Activated B cell treated with CpG ODN at 0.5 μM for 24 hours (primary cell): ENCODE results near the gene ADAMTSL1. TPM values are rescaled to one million over a fixed set of nuclear protein-coding genes. Genes with fewer than 3 reads are reported as not detected.

Experiments
- ATAC-seq: fragments of 200-7000 bp; cut with Tn5 transposase; one replicate; pipeline ENCODE4 v1.10.0; 2021; ENCODE audit warnings: low read depth, mild to moderate bottlenecking, moderate library complexity
- CTCF ChIA-PET: fragments of 350-600 bp; sonication (Branson Sonifier 250); formaldehyde crosslinking; loops from one replicate; lab custom pipeline; 2021; ENCODE audit warnings: antibody characterized with exemption; lab: Charles Lee
- POLR2A ChIA-PET: fragments of 350-600 bp; sonication (Branson Sonifier 250); formaldehyde crosslinking; loops from one replicate; lab custom pipeline; 2021; ENCODE audit warnings: antibody characterized with exemption; lab: Charles Lee
- DNase-seq: peaks from one replicate; pipeline ENCODE4 v3.0.0; 2022
- H3K27ac Mint-ChIP-seq: one replicate; pipeline ENCODE4 v1.8.0; 2020; ENCODE audit warnings: mixed read lengths
- H3K27me3 Mint-ChIP-seq: one replicate; pipeline ENCODE4 v1.8.0; 2021; ENCODE audit warnings: mixed read lengths
- H3K36me3 Mint-ChIP-seq: one replicate; pipeline ENCODE4 v1.8.0; 2021; ENCODE audit warnings: low read depth, mixed read lengths
- H3K4me1 Mint-ChIP-seq: one replicate; pipeline ENCODE4 v1.8.0; 2021; ENCODE audit warnings: mixed read lengths
- H3K4me3 Mint-ChIP-seq: one replicate; pipeline ENCODE4 v1.8.0; 2020; ENCODE audit warnings: mild to moderate bottlenecking, mixed read lengths
- H3K9me3 Mint-ChIP-seq: one replicate; pipeline ENCODE4 v1.8.0; 2020; ENCODE audit warnings: mixed read lengths
- intact Hi-C: fragments of 100-400 bp; cut with micrococcal nuclease; formaldehyde crosslinking; loops from one replicate; pipeline ENCODE4 v1.15.1; 2024
- total RNA-seq: library from RNA; stranded (reverse); gene quantifications from 2 replicates; pipeline ENCODE4 v1.2.3, GENCODE V29; 2022
- TF ChIP-seq, protein P1 (sequence below): fragments of 200-600 bp; IDR thresholded peaks from one replicate; pipeline ENCODE4 v1.8.0; 2022; ENCODE audit warnings: antibody characterized with exemption, mild to moderate bottlenecking

ADAMTSL1 gene
- total RNA-seq, 1 donor from 2014 or later, result not detected

GRCh38 chr9:18741359-18741758, 267.4 kb downstream of the ADAMTSL1 start:
- no peaks in the 10 kb centered on the region for H3K27me3 Mint-ChIP-seq
- no peak for ATAC-seq

GRCh38 chr9:18741945-18742344, 268.0 kb downstream of the ADAMTSL1 start:
- DNase-seq, result no peak
- ChIA-PET POLR2A (no interaction called here), CTCF (no interaction called here)
- H3K9me3 Mint-ChIP-seq, result no peaks in the 10 kb centered on the region
- intact Hi-C loops, result no loop called here
- H3K36me3 Mint-ChIP-seq, result no peaks in the 10 kb centered on the region
- H3K4me3 Mint-ChIP-seq, result no peak overlapping the region
- no peaks in the 10 kb centered on the region for H3K27me3 Mint-ChIP-seq
- no peak for ATAC-seq
- H3K4me1 Mint-ChIP-seq, result no peaks in the 10 kb centered on the region
- H3K27ac Mint-ChIP-seq, result no peak overlapping the region
- TF ChIP-seq, protein P1, sequence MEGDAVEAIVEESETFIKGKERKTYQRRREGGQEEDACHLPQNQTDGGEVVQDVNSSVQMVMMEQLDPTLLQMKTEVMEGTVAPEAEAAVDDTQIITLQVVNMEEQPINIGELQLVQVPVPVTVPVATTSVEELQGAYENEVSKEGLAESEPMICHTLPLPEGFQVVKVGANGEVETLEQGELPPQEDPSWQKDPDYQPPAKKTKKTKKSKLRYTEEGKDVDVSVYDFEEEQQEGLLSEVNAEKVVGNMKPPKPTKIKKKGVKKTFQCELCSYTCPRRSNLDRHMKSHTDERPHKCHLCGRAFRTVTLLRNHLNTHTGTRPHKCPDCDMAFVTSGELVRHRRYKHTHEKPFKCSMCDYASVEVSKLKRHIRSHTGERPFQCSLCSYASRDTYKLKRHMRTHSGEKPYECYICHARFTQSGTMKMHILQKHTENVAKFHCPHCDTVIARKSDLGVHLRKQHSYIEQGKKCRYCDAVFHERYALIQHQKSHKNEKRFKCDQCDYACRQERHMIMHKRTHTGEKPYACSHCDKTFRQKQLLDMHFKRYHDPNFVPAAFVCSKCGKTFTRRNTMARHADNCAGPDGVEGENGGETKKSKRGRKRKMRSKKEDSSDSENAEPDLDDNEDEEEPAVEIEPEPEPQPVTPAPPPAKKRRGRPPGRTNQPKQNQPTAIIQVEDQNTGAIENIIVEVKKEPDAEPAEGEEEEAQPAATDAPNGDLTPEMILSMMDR, result no peak

More at GRCh38 chr9:18741359-18741758, 267.4 kb downstream of the ADAMTSL1 start:
- POLR2A ChIA-PET, result no interaction called here
- Mint-ChIP-seq H3K4me1 (no peaks in the 10 kb centered on the region), H3K9me3 (no peaks in the 10 kb centered on the region), H3K4me3 (no peak overlapping the region), H3K36me3 (no peaks in the 10 kb centered on the region), H3K27ac (no peak overlapping the region)
- intact Hi-C loops, result no loop called here
- CTCF ChIA-PET, result no interaction called here
- DNase-seq, result no peak
- TF ChIP-seq, protein P1, result no peak

DNA sequence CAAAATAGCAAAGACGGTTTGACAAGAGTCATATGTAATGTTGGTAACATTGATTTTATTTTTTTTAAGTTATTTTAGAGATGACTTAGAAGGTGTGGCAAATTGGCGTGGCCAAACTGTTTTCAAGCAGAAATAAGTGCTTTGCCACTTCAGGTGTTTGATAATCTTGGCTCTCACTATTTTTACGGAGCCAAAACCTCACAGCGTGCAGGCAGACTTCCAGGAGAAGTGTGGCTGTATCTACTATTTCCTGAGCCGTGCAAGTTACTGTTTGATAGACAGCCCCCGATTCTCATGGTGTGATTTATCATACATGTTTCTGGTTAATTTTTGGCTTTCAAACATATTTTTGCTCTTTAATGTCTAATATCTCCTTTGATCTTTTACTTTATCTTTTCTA, 269.5 kb downstream of the ADAMTSL1 start:
- CTCF ChIA-PET, result no interaction called here
- POLR2A ChIA-PET, result no interaction called here
- intact Hi-C loops, result no loop called here
- DNase-seq (no peak), ATAC-seq (no peak)
- no peaks in the 10 kb centered on the region for H3K4me1 Mint-ChIP-seq
- no peaks in the 10 kb centered on the region for H3K36me3 Mint-ChIP-seq
- TF ChIP-seq, protein P1, result no peak
- H3K9me3 Mint-ChIP-seq, result no peaks in the 10 kb centered on the region
- no peaks in the 10 kb centered on the region for H3K27me3 Mint-ChIP-seq
- no peak overlapping the region for H3K27ac Mint-ChIP-seq
- H3K4me3 Mint-ChIP-seq, result no peak overlapping the region

- no peak overlapping the region for H3K27ac Mint-ChIP-seq
- TF ChIP-seq, protein P1, result no peak
- ATAC-seq, result no peak
- no peaks in the 10 kb centered on the region for H3K9me3 Mint-ChIP-seq
- DNase-seq, result no peak
- no peak overlapping the region for H3K4me3 Mint-ChIP-seq
- no peaks in the 10 kb centered on the region for H3K4me1 Mint-ChIP-seq
- H3K36me3 Mint-ChIP-seq, result no peaks in the 10 kb centered on the region
- intact Hi-C loops, result no loop called here
- CTCF ChIA-PET, result no interaction called here
- POLR2A ChIA-PET, result no interaction called here
- H3K27me3 Mint-ChIP-seq, result no peaks in the 10 kb centered on the region
Observed at GRCh38 chr9:18743971-18744370, 270.0 kb downstream of the ADAMTSL1 start.

DNA sequence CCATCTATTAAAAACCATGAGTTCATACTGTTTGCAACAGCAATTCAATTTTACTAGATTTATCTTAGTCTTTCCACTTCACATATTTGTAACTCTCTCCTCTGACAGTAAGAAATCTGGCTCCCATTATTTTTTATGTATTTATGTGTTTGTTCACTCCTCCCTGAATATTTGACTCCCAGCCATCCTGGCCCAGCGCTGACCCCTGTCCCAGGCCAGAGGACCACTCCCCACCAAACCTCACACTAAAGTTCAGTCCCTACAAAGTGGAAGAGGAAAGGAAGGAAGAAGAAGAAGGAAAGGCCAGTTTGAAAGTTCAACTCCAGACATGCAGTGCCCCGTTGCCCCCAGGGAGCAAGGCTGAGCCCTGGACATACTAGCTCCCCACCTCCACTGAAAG, 271.8 kb downstream of the ADAMTSL1 start:
- Mint-ChIP-seq H3K4me1 (no peaks in the 10 kb centered on the region), H3K27ac (no peak overlapping the region), H3K4me3 (no peak overlapping the region), H3K36me3 (no peaks in the 10 kb centered on the region), H3K27me3 (no peaks in the 10 kb centered on the region), H3K9me3 (no peaks in the 10 kb centered on the region)
- CTCF ChIA-PET, result no interaction called here
- ATAC-seq (no peak), DNase-seq (no peak)
- intact Hi-C loops, result no loop called here
- POLR2A ChIA-PET, result no interaction called here
- TF ChIP-seq, protein P1, result no peak
